WTC11 (cell line): ENCODE measurements around the gene ZIC4. TPM values are rescaled to one million over a fixed set of nuclear protein-coding genes. Genes with fewer than 3 reads are reported as not detected.

Source experiments
- ATAC-seq: fragments of 200-7000 bp; cut with Tn5 transposase; 2 replicates; pipeline ENCODE4 v1.10.0; 2021; ENCODE audit warnings: mild to moderate bottlenecking, moderate library complexity
- CTCF ChIA-PET: fragments of 300-600 bp; sonication (Branson Sonifier 250); formaldehyde crosslinking; loops from one replicate; lab custom pipeline; 2021; ENCODE audit warnings: antibody characterized with exemption; lab: Charles Lee
- POLR2A ChIA-PET: fragments of 350-600 bp; sonication (Branson Sonifier 250); formaldehyde crosslinking; loops from one replicate; lab custom pipeline; 2021; ENCODE audit warnings: antibody characterized with exemption; lab: Charles Lee
- DNase-seq: peaks from one replicate; pipeline ENCODE4 v3.0.0; 2021; ENCODE audit warnings: low spot score
- H3K27ac Mint-ChIP-seq: 2 replicates; pipeline ENCODE4 v1.8.0; 2021; ENCODE audit warnings: mixed read lengths
- H3K27me3 Mint-ChIP-seq: 2 replicates; pipeline ENCODE4 v1.8.0; 2021; ENCODE audit warnings: low read depth, mild to moderate bottlenecking, moderate library complexity, mixed read lengths
- H3K36me3 Mint-ChIP-seq: 2 replicates; pipeline ENCODE4 v1.8.0; 2021; ENCODE audit warnings: mixed read lengths
- H3K4me1 Mint-ChIP-seq: 2 replicates; pipeline ENCODE4 v1.8.0; 2022; ENCODE audit warnings: mixed read lengths
- H3K4me3 Mint-ChIP-seq: 2 replicates; pipeline ENCODE4 v1.8.0; 2021; ENCODE audit warnings: mild to moderate bottlenecking, moderate library complexity, mixed read lengths
- H3K9me3 Mint-ChIP-seq: 2 replicates; pipeline ENCODE4 v1.8.0; 2021; ENCODE audit warnings: mixed read lengths
- CREM ChIP-seq: sonication (generic); formaldehyde crosslinking; IDR thresholded peaks from 2 replicates; pipeline ENCODE4 v1.8.1; 2022; ENCODE audit warnings: mild to moderate bottlenecking, missing genetic modification reagents, moderate library complexity
- EMX1 ChIP-seq: fragments of 250-450 bp; sonication (Bioruptor Pico); IDR thresholded peaks from 2 replicates; pipeline ENCODE4 v1.8.0; 2021; ENCODE audit warnings: mild to moderate bottlenecking
- ESRRA ChIP-seq: sonication (generic); formaldehyde crosslinking; IDR thresholded peaks from 2 replicates; pipeline ENCODE4 v1.8.1; 2022; ENCODE audit warnings: mild to moderate bottlenecking, missing genetic modification reagents, borderline replicate concordance
- KAT7 ChIP-seq: sonication (generic); formaldehyde crosslinking; IDR thresholded peaks from 2 replicates; pipeline ENCODE4 v1.8.1; 2023; ENCODE audit warnings: missing genetic modification reagents, mild to moderate bottlenecking, borderline replicate concordance
- NFE2L1 ChIP-seq: sonication (generic); formaldehyde crosslinking; IDR thresholded peaks from 2 replicates; pipeline ENCODE4 v1.8.1; 2023; ENCODE audit warnings: missing genetic modification reagents
- RELA ChIP-seq: sonication (generic); formaldehyde crosslinking; IDR thresholded peaks from 2 replicates; pipeline ENCODE4 v1.8.1; 2022; ENCODE audit warnings: missing genetic modification reagents, mild to moderate bottlenecking, borderline replicate concordance
- SMAD4 ChIP-seq: sonication (generic); formaldehyde crosslinking; IDR thresholded peaks from 2 replicates; pipeline ENCODE4 v1.8.0; 2022; ENCODE audit warnings: mild to moderate bottlenecking, missing genetic modification reagents
- ZNF232 ChIP-seq: sonication (generic); formaldehyde crosslinking; IDR thresholded peaks from 2 replicates; pipeline ENCODE4 v1.8.0; 2022; ENCODE audit warnings: mild to moderate bottlenecking, missing genetic modification reagents
- ZNF396 ChIP-seq: fragments of 250-450 bp; sonication (Bioruptor Pico); IDR thresholded peaks from 2 replicates; pipeline ENCODE4 v1.8.0; 2021; ENCODE audit warnings: mild to moderate bottlenecking, moderate library complexity, borderline replicate concordance
- ZNF671 ChIP-seq: fragments of 250-450 bp; sonication (Bioruptor Pico); IDR thresholded peaks from 2 replicates; pipeline ENCODE4 v1.8.0; 2021; ENCODE audit warnings: mild to moderate bottlenecking
- total RNA-seq: library from RNA; stranded (reverse); gene quantifications from 3 replicates; pipeline ENCODE4 v1.2.3, GENCODE V29; 2021
- TF ChIP-seq, protein P1 (sequence below): sonication (generic); formaldehyde crosslinking; IDR thresholded peaks from 2 replicates; pipeline ENCODE4 v1.8.1; 2022; ENCODE audit warnings: low read depth, missing genetic modification reagents, borderline replicate concordance
- TF ChIP-seq, protein P2 (sequence below): sonication (generic); formaldehyde crosslinking; IDR thresholded peaks from 2 replicates; pipeline ENCODE4 v1.8.1; 2023; ENCODE audit warnings: mild to moderate bottlenecking, missing genetic modification reagents
- TF ChIP-seq, protein P3 (sequence below): sonication (generic); formaldehyde crosslinking; IDR thresholded peaks from 2 replicates; pipeline ENCODE4 v1.8.1; 2023; ENCODE audit warnings: mild to moderate bottlenecking, missing genetic modification reagents, moderate library complexity
- TF ChIP-seq, protein P4 (sequence below): sonication (generic); formaldehyde crosslinking; IDR thresholded peaks from 2 replicates; pipeline ENCODE4 v1.8.1; 2023; ENCODE audit warnings: mild to moderate bottlenecking, missing genetic modification reagents, borderline replicate concordance
- TF ChIP-seq, protein P5 (sequence below): fragments of 250-450 bp; sonication (Bioruptor Pico); IDR thresholded peaks from 2 replicates; pipeline ENCODE4 v1.9.0; 2021; ENCODE audit warnings: mild to moderate bottlenecking, borderline replicate concordance
- TF ChIP-seq, protein P6 (sequence below): fragments of 250-450 bp; sonication (Bioruptor Pico); IDR thresholded peaks from 2 replicates; pipeline ENCODE4 v1.9.0; 2021; ENCODE audit warnings: moderate library complexity, mild to moderate bottlenecking, inconsistent platforms, borderline replicate concordance

ZIC4 gene
- total RNA-seq, 1 experiment from 2014 or later = 3.5 TPM

DNA sequence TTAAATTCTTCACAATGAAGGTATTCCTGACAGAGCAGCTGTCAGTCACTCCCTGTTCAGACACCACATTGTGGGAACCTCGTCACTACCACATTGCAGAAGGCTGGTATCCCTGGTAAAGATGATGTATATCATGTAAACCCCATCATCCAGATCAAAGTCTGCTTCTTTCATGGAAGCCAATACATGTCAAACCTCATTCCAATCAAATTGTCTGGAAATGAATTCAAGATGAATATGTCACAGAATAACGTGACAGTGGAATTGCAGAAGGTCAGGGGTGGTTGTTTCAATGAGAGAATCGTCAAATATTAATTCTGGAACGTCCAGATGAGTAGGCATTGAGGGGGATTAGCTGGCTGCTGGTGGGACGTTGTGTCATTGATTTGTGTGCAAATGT is 4.2 kb downstream of the ZIC4 start (continued):
- TF ChIP-seq EMX1 (CRISPR knock-in tag) = no peak
- no peak for TF ChIP-seq NFE2L1 (CRISPR knock-in tag)
- TF ChIP-seq CREM (CRISPR knock-in tag) = no peak
- TF ChIP-seq, protein P1, sequence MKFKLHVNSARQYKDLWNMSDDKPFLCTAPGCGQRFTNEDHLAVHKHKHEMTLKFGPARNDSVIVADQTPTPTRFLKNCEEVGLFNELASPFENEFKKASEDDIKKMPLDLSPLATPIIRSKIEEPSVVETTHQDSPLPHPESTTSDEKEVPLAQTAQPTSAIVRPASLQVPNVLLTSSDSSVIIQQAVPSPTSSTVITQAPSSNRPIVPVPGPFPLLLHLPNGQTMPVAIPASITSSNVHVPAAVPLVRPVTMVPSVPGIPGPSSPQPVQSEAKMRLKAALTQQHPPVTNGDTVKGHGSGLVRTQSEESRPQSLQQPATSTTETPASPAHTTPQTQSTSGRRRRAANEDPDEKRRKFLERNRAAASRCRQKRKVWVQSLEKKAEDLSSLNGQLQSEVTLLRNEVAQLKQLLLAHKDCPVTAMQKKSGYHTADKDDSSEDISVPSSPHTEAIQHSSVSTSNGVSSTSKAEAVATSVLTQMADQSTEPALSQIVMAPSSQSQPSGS = no peak
- TF ChIP-seq, protein P2, sequence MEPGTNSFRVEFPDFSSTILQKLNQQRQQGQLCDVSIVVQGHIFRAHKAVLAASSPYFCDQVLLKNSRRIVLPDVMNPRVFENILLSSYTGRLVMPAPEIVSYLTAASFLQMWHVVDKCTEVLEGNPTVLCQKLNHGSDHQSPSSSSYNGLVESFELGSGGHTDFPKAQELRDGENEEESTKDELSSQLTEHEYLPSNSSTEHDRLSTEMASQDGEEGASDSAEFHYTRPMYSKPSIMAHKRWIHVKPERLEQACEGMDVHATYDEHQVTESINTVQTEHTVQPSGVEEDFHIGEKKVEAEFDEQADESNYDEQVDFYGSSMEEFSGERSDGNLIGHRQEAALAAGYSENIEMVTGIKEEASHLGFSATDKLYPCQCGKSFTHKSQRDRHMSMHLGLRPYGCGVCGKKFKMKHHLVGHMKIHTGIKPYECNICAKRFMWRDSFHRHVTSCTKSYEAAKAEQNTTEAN (CRISPR knock-in tag) = no peak

DNA sequence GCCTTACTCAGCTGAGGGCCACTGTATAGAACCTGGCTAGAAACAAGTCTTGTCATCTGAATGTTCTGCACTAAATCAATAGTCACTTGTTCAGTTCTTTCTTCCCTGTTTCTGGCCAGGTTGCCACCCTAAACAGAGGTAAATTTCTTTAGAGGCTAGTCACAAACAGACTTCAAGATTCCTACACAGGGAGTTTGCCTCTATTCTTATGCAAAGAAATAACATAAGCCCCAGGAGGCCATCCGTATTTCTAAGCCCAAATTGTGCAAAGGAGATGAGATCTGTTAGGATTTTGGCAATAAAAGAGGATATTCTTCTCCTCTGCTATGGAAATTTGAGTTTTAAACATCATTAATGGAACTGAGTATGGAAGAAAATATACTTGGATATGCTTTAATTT is 4.9 kb downstream of the ZIC4 start:
- no peaks in the 10 kb centered on the region for H3K36me3 Mint-ChIP-seq
- ATAC-seq (no peak), DNase-seq (no peak)
- TF ChIP-seq KAT7 (CRISPR knock-in tag) (no peak), ESRRA (no peak), ZNF396 (CRISPR knock-in tag) (no peak), ZNF671 (CRISPR knock-in tag) (no peak), ZNF232 (CRISPR knock-in tag) (no peak), RELA (no peak), CREM (CRISPR knock-in tag) (no peak), SMAD4 (CRISPR knock-in tag) (no peak)
- TF ChIP-seq, protein P3, sequence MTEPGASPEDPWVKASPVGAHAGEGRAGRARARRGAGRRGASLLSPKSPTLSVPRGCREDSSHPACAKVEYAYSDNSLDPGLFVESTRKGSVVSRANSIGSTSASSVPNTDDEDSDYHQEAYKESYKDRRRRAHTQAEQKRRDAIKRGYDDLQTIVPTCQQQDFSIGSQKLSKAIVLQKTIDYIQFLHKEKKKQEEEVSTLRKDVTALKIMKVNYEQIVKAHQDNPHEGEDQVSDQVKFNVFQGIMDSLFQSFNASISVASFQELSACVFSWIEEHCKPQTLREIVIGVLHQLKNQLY = no peak
- TF ChIP-seq, protein P4, sequence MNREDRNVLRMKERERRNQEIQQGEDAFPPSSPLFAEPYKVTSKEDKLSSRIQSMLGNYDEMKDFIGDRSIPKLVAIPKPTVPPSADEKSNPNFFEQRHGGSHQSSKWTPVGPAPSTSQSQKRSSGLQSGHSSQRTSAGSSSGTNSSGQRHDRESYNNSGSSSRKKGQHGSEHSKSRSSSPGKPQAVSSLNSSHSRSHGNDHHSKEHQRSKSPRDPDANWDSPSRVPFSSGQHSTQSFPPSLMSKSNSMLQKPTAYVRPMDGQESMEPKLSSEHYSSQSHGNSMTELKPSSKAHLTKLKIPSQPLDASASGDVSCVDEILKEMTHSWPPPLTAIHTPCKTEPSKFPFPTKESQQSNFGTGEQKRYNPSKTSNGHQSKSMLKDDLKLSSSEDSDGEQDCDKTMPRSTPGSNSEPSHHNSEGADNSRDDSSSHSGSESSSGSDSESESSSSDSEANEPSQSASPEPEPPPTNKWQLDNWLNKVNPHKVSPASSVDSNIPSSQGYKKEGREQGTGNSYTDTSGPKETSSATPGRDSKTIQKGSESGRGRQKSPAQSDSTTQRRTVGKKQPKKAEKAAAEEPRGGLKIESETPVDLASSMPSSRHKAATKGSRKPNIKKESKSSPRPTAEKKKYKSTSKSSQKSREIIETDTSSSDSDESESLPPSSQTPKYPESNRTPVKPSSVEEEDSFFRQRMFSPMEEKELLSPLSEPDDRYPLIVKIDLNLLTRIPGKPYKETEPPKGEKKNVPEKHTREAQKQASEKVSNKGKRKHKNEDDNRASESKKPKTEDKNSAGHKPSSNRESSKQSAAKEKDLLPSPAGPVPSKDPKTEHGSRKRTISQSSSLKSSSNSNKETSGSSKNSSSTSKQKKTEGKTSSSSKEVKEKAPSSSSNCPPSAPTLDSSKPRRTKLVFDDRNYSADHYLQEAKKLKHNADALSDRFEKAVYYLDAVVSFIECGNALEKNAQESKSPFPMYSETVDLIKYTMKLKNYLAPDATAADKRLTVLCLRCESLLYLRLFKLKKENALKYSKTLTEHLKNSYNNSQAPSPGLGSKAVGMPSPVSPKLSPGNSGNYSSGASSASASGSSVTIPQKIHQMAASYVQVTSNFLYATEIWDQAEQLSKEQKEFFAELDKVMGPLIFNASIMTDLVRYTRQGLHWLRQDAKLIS (CRISPR knock-in tag) = no peak
- TF ChIP-seq, protein P5, sequence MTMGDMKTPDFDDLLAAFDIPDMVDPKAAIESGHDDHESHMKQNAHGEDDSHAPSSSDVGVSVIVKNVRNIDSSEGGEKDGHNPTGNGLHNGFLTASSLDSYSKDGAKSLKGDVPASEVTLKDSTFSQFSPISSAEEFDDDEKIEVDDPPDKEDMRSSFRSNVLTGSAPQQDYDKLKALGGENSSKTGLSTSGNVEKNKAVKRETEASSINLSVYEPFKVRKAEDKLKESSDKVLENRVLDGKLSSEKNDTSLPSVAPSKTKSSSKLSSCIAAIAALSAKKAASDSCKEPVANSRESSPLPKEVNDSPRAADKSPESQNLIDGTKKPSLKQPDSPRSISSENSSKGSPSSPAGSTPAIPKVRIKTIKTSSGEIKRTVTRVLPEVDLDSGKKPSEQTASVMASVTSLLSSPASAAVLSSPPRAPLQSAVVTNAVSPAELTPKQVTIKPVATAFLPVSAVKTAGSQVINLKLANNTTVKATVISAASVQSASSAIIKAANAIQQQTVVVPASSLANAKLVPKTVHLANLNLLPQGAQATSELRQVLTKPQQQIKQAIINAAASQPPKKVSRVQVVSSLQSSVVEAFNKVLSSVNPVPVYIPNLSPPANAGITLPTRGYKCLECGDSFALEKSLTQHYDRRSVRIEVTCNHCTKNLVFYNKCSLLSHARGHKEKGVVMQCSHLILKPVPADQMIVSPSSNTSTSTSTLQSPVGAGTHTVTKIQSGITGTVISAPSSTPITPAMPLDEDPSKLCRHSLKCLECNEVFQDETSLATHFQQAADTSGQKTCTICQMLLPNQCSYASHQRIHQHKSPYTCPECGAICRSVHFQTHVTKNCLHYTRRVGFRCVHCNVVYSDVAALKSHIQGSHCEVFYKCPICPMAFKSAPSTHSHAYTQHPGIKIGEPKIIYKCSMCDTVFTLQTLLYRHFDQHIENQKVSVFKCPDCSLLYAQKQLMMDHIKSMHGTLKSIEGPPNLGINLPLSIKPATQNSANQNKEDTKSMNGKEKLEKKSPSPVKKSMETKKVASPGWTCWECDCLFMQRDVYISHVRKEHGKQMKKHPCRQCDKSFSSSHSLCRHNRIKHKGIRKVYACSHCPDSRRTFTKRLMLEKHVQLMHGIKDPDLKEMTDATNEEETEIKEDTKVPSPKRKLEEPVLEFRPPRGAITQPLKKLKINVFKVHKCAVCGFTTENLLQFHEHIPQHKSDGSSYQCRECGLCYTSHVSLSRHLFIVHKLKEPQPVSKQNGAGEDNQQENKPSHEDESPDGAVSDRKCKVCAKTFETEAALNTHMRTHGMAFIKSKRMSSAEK (CRISPR knock-in tag) = no peak
- TF ChIP-seq, protein P6, sequence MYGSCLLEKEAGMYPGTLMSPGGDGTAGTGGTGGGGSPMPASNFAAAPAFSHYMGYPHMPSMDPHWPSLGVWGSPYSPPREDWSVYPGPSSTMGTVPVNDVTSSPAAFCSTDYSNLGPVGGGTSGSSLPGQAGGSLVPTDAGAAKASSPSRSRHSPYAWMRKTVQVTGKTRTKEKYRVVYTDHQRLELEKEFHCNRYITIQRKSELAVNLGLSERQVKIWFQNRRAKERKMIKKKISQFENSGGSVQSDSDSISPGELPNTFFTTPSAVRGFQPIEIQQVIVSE = no peak
- no peak overlapping the region for H3K4me3 Mint-ChIP-seq
- H3K27ac Mint-ChIP-seq = no peak overlapping the region
- ChIA-PET CTCF (interaction anchor here (1.3 to 1.8 kb wide), 3 partner anchors 15 to 46 kb away, joined by 4 to 7 read pairs (median 5); no protein-coding TSS in a partner anchor), POLR2A (no interaction called here)
- peaks cover 100% of the 10 kb centered on the region for H3K27me3 Mint-ChIP-seq
- no peaks in the 10 kb centered on the region for H3K9me3 Mint-ChIP-seq
- H3K4me1 Mint-ChIP-seq = peaks cover 91% of the 10 kb centered on the region
